DMS114 treated with DMSO at 0.1 percent for 48 hours (cell line): ENCODE measurements around the gene ACAD11.
"Not testable (repeated sequence)": the region's sequence is repeated elsewhere in the genome, so short reads cannot be mapped to it uniquely, and the experiment has no call there.

ENCODE experiments used
- DNase-seq: peaks from one replicate; lab custom pipeline; 2025; ENCODE audit not compliant: unreplicated experiment; lab: John Stamatoyannopoulos, UW

The ACAD11 gene

GRCh38 chr3:132650153-132650552, 9.5 kb downstream of the ACAD11 start:
- no peak for DNase-seq

DNA sequence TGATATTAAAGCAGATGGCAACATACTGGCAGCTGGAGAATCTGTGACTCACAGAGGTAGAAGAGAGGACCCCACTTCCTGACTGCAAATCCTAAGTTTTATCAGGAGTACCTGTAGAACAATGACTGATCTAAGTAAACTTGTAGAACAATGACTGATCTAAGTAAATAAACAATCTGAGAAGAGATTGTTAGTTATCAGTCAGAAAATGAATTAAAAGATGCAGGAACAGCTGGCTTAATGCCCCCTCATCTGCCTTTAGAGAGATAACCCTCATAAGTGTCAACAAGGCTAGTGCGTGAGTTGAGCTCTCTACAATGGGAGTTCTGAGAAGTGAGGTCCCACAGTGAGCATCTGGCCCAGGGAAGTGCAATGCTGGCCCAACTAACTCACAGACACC, 14.6 kb downstream of the ACAD11 start:
- no peak for DNase-seq

DNA sequence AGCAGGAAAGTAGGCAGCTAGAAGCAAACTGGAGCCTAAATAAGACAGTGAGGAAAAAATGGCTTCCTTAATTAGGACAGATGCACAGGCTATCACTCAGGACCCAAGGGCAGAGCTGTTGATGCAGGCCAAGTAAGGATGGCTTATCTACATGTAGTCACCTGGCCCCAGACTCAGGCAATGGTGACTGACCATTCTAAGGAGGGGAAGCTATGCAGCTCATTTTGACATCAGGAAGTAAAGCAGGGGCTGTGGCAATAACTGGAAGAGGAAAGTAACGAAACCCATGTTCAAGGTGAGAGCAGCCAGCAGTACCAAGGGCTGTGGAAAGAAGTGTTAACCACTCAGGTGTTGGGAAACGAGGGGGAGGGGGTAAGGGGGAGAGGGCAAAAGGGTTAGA, 16.2 kb downstream of the ACAD11 start:
- DNase-seq: no peak

- no peak for DNase-seq
Measured at GRCh38 chr3:132642539-132642847, 17.1 kb downstream of the ACAD11 start.

DNA sequence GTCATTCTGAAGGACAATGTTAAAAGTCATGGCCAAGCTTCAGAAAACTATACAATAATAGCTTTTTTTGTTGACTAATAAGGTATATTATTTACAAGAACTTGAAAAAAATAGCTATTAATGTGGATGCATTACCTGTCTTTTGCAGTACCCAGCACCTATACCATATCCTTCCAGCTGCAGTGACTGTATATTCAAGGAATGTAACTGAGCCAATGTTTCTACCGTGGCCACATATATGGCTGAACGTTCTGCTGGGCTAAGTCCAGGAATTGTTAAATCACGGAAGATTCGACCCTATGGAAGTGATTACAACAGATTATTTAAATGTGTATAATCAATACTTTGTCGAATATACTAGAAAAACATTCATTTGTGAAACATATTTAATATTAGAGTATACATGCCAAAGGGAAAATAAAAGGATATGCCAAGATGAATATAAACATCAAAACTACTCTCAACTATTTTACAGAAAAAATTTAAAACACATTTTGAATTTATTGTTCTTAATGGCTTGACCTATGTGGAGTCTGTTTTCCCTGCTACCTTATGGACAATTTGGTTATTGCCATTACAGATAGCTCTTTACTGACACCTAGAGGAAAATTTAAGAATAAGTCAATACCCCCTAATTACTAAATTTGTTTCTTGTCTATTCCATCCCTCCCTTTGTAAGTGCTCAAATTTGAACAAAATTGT, 17.6 kb downstream of the ACAD11 start:
- peak; percentile 74 for DNase-seq

GRCh38 chr3:132641427-132641826, 18.2 kb downstream of the ACAD11 start:
- DNase-seq: not testable (repeated sequence)

GRCh38 chr3:132638706-132639105, 20.9 kb downstream of the ACAD11 start:
- DNase-seq: no peak

- DNase-seq: no peak
Measured at GRCh38 chr3:132637590-132637989, 22.0 kb downstream of the ACAD11 start.

- no peak for DNase-seq
Measured at GRCh38 chr3:132635052-132635451, 24.6 kb downstream of the ACAD11 start.

DNA sequence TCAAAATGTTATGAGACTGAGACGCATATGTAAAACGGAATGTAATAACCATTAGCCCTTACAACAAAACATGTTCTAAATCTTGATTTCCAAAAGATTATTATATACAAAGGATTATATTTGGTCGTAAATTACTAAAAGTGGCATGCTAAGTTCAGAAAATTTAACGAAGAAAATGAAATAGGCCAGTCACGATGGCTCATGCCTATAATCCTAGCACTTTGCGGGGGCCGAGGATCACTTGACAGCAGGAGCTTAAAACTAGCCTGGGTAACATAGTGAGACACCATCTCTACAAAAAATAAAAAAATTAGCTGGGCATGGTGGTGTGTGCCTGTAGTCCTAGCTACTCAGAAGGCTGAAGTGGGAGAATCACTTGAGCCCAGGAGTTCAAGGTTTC, 29.0 kb downstream of the ACAD11 start:
- DNase-seq: no peak

DNA sequence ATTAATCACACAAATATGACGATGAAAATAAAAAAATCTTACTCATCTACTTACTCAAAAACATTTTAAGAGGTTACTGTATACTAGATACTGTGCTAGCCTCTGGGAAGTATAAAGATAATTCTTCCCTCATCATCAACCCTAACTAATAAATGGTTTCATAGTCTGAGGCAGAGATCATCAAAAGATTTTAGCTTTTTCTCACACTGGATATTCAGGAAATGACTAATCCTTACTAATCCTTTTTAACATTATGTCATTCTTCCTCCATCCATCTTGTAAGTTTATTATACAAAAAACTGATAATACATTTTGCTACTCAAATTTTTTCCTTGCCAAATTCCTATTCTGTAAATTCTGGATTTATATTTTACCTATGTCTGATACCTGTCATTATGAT, 29.7 kb downstream of the ACAD11 start:
- no peak for DNase-seq

DNA sequence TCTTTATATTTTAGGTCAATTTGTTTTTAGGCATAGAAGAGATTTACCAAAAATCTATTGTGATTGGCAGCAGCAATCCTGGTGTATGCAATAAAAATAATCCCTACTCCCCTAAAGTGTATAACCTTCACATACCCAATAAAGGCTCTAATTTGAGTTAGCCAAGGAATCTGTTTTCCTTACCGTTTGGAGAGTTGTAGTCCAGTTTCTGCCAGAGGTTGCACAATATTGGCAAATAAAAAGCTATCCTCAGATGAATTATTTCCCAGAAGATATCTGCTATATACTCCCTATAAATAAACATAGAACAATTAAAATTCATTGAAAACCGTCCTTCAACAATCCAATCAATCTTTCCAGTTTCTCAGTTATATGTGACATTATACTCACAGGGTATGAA, 31.5 kb downstream of the ACAD11 start:
- no peak for DNase-seq

GRCh38 chr3:132626955-132627354, 32.7 kb downstream of the ACAD11 start:
- DNase-seq: no peak

DNA sequence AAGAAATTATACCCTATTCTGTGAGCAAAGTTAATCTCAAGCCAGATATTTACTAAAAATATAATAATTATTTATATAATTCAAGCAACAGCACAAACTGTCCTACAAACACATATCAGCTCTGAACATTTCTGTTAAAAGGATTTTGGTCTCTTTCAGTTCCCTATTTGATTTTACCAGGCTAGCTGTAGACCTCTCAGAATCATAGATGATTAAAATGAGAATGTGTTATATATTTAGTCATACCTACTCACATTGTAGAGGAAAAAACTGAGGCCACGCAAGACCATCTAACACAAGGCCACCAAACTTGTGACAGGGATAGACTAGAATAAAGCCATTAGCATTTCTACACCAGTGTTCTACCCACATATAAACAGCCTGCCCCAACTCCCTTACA, 34.0 kb downstream of the ACAD11 start:
- no peak for DNase-seq

DNA sequence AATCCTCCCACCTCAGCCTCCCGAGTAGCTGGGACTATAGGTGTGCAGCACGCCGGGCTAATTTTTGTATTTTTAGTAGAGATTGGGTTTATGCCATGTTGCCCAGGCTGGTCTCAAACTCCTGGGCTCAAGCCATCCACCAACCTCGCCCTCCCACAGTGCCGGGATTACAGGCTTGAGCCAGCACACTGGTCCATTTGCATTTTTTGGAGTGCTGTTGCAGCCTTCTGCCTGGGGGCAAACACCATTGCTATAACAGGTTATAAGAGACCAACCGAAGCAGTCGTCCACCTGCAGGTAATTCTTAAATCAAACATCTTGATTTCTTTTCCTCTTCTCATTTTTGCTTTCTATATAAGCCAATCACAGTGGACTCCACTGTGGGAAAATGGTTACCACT, 34.8 kb downstream of the ACAD11 start:
- DNase-seq: no peak

- DNase-seq: no peak
Measured at GRCh38 chr3:132623646-132624045, 36.0 kb downstream of the ACAD11 start.

DNA sequence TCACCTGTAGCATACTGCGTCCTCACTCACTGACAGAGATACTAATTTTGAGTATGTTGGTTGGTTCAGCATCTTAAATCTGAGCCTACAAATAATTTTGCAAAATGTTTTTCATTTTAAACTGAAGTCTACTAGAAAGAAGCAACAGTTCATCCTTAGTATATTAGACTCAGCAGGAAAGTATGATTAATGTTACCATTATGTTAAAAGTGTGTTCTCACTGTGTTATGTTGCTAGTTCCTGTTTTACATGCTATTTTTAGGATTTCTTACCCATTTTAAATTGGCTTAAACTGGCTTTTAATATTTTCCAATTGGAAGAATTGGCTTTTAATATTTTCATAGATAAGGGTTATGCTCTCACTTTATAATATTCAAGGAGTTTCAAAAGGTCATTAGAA, 36.8 kb downstream of the ACAD11 start:
- DNase-seq: no peak

- DNase-seq: no peak
Measured at GRCh38 chr3:132622148-132622547, 37.5 kb downstream of the ACAD11 start.

- DNase-seq: no peak
Measured at GRCh38 chr3:132616780-132617179, 42.8 kb downstream of the ACAD11 start.

GRCh38 chr3:132615881-132616280, 43.7 kb downstream of the ACAD11 start:
- DNase-seq: no peak

DNA sequence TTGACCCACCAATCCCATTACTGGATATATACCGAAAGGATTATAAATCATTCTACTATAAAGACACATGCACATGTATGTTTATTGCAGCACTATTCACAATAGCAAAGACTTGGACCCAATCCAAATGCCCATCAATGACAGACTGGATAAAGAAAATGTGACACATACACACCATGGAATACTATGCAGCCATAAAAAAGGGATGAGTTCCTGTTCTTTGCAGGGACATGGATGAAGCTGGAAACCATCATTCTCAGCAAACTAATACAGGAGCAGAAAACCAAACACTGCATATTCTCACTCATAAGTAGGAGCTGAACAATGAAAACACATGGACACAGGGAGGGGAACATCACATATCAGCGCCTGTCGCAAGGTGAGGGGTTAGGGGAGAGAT, 44.3 kb downstream of the ACAD11 start:
- not testable (repeated sequence) for DNase-seq

- DNase-seq: not testable (repeated sequence)
Measured at GRCh38 chr3:132606620-132607019, 53.0 kb downstream of the ACAD11 start.

GRCh38 chr3:132606085-132606484, 53.5 kb downstream of the ACAD11 start:
- DNase-seq: no peak

DNA sequence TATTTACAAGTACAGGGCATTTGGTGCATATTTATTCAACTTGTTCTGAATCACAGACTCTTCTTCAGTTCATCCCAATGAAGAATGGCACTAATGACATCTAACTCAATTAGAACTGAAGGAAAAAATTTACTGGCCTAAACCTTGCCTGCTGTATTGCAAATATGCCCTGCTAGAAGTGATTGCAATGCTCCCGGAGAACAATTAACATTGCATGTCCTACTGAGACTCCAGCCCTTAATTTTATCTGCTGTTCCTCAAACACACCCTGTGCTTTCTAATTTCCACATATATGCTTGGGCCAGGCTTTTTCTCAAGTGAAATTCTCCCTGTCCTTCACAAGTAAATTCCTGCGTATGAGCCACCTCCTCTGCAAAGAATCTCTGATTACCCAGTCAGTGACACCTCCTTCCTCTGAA, 54.2 kb downstream of the ACAD11 start:
- no peak for DNase-seq
